Effector CD8-positive, alpha-beta T cell (primary cell): ENCODE data around the gene TMED9.

Experiments
- DNase-seq: peaks from one replicate; lab custom pipeline; 2025; lab: John Stamatoyannopoulos, UW

The TMED9 gene

GRCh38 chr5:177578316-177578715 is 13.7 kb upstream of the TMED9 start:
- DNase-seq, result no peak

DNA sequence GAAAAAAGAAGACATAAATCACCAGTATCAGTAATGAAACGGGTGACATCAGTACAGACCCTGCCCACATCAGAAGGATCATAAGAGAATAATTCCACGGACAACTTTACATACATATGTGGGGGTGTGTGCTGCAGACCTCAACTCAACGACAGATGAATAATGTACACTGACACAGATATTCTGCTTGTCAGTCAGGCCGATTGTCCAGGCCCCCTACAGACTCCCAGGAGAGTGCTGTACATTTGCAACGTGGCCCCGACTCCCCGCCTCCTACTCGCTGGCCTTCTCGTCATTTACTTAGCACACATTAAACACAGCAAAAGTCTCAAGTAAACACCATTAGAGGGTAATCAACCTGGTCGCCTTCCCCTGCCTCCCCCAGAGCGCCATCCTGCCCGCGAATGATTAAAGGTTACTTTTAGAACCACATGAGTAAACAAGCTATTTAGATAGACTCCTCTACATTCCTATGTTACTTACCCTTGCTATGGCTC is 3.5 kb upstream of the TMED9 start:
- DNase-seq, result no peak

DNA sequence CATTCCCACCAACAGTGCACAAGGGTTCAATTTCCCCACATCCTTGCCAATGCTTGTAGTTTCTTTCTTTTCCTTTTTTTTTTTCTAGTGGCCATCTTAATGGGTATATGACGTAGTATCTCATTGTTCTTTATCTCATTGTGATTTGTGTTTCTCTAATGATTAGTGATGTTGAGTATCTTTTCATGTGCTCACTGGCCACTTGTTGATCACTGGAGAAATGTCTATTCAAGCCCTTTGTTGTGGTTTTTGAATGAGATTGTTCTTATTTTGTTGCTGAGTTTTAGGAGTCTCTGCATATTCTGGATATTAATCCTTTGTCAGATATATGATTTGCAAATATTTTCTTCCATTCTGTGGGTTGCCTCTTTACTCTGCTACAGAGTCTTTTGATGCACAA is 1.6 kb upstream of the TMED9 start:
- no peak for DNase-seq

DNA sequence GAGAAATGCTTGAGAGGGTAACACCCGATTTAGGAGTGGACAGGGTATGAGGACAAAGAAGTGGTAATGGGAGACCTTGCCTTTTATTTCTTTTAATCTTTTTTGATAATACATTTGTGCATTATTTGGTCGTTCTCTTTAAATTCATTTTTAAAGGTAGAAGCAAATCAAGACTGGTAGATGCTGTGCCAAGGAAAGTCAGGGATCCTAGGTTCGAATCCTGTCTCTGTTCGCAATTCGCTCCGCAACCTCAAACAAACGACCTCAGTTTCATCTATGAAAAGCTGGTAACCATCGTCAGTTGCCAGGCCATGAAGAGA is 353 bp upstream of the TMED9 start:
- DNase-seq, result no peak

DNA sequence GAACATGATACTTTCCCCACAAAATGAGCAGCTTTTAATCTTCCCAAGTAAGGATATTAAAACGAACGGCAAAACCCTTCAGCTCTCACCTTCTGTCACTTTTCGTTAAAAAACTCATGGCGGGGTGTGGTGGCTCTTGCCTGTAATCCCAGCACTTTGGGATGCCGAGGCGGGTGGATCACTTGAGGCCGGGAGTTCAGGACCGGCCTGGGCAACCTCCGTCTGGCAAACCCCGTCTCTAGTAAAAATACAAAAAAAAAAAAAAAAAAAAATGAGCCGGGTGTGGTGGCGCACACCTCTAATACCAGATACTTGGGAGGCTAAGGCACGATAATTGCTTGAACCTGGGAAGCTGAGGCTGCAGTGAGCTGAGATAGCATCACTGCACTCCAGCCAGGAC is 902 bp downstream of the TMED9 start:
- no peak for DNase-seq

DNA sequence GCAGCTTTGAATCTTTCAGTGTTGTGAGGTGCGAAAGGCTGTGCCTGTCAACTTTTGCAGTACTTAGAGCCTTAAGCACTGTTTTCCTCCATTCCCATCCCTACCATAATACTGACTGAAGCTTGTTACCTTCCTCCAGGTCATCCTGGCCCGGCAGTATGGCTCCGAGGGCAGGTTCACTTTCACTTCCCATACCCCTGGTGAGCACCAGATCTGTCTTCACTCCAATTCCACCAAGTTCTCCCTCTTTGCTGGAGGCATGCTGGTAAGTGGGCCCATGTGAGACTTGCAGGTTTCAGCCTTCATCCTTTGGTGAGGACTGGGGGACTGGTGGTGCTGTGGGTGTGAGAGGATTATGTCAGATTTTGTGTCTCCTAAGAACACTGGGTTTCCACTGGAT is 1.5 kb downstream of the TMED9 start:
- DNase-seq, result no peak

DNA sequence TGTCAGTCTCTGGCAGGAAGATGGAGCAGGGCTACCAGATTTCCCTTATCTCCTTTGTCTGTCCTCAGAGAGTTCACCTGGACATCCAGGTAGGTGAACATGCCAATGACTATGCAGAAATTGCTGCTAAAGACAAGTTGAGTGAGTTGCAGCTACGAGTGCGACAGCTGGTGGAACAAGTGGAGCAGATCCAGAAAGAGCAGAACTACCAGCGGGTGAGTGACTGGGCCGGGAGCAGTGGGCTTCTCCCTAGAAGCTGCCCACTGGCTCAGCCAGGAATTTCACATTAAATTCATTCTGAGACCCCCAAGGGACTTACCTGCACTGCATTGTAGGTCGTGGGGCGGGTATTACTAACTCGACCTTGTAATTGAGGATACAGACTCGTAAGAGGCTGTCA is 2.1 kb downstream of the TMED9 start:
- DNase-seq, result no peak

DNA sequence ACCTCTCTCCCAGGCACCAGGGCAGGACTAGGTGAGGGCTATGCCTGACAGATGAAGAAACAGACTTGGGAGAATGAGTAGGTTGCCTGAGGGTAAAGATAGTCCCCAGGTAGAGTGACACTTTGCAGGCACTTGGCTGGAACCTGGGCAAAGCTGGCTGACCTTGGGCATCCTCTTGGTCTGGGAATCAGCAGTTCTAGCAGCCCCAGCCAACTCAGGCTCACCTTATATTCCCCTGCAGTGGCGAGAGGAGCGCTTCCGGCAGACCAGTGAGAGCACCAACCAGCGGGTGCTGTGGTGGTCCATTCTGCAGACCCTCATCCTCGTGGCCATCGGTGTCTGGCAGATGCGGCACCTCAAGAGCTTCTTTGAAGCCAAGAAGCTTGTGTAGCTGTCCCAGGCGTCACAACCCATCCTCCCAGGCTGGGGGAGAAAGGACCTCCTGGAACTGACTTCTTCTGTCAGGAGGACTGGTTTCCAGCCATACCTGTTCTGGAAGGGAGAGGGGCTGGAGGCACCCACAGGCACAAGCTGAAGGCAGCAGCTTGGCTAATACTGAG is 3.1 kb downstream of the TMED9 start:
- no peak for DNase-seq

GRCh38 chr5:177595991-177596774 is 4.2 kb downstream of the TMED9 start:
- DNase-seq, result no peak

GRCh38 chr5:177596775-177597238 is 4.8 kb downstream of the TMED9 start:
- DNase-seq, result no peak

DNA sequence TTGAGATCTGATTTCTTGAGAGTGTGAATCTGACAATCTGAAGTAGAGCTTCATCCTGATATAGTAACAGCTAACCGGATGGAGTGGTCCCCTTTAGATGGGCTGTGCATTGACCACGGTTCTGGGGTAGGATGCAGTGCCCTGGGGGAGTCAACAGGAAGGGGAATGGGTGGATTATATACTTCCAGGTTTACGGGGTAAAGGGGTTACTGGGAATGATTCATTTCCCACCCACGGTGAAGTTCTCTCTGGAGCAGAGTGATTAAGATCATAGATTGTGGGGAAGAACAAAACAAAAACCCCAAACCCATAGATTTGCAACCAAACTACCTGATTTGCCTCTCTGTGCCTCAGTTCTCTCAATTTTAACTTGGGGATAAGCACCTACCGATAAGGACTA is 6.5 kb downstream of the TMED9 start:
- DNase-seq, result no peak

- peak; percentile 59 for DNase-seq
Observed at GRCh38 chr5:177599731-177600507, 7.9 kb downstream of the TMED9 start, which contains the start of gene B4GALT7. Gene B4GALT7, plus strand, starts transcription at chr5:177600132. Its CDS starts 79 bp downstream, at chr5:177600211.

- DNase-seq, result no peak
Observed at GRCh38 chr5:177600508-177601018, 8.6 kb downstream of the TMED9 start.

- no peak for DNase-seq
Observed at GRCh38 chr5:177601126-177601525, 9.1 kb downstream of the TMED9 start.

- DNase-seq, result no peak
Observed at GRCh38 chr5:177601577-177602457, 9.8 kb downstream of the TMED9 start.

DNA sequence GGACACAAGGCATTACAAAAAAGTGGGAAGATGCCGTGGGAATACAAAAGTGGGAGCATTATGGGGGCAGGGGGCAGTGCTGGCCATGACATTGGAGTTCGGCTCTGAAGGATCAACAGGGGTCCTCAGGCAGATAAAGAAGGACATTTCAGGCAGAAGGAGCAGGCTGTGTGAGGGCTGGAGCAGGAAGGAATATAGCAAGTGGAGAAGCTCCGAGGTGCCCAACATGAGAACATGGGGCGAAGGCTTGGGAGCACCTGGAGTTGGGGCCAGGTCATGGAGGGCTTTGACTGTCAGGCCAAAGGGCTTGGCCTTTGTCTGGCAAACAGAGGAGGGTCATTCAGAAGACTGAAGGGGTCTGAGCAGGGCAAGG is 10.4 kb downstream of the TMED9 start:
- DNase-seq, result no peak

- DNase-seq, result no peak
Observed at GRCh38 chr5:177603631-177604030, 11.6 kb downstream of the TMED9 start.

DNA sequence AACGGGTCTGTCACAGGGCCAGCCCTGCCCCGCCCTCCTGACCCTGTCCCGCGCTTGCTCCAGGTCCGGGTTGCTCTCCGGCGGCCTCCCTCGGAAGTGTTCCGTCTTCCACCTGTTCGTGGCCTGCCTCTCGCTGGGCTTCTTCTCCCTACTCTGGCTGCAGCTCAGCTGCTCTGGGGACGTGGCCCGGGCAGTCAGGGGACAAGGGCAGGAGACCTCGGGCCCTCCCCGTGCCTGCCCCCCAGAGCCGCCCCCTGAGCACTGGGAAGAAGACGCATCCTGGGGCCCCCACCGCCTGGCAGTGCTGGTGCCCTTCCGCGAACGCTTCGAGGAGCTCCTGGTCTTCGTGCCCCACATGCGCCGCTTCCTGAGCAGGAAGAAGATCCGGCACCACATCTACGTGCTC is 12.1 kb downstream of the TMED9 start:
- DNase-seq, result no peak

- DNase-seq, result no peak
Observed at GRCh38 chr5:177604656-177605055, 12.7 kb downstream of the TMED9 start.

- no peak for DNase-seq
Observed at GRCh38 chr5:177605078-177605477, 13.1 kb downstream of the TMED9 start.

DNA sequence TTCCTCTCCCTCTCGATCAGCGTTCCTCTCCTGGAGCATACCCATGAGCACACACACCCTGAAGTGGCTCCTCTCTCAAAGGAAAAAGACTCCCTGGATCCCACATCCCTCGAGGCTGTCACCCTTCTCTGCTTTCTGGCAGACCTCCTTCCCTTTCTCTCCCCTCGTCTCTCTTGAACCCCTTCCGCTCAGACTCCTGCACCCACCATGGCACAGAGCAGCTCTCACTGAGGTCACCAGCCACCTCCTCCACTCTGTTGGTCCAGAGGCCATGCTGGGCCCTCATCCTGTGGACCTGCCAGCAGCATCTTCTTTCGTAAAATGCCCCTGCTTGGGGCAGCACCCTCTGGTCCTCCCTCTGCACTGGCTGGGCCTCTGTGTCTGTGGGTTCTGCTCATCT is 13.7 kb downstream of the TMED9 start:
- DNase-seq, result no peak
